OCI-LY1 (cell line): ENCODE results near the gene ADGRG4.

Experiments
- H2AFZ ChIP-seq: fragments of 200-600 bp; sonication (generic), shearing (Covaris generic); 2 replicates; pipeline ENCODE4 v1.6.0; 2014; ENCODE audit warnings: antibody characterized with exemption, mild to moderate bottlenecking, low read length
- H3F3A ChIP-seq: fragments of 200-600 bp; sonication (generic), shearing (Covaris generic); 2 replicates; pipeline ENCODE4 v1.6.0; 2014; ENCODE audit warnings: mild to moderate bottlenecking, antibody characterized with exemption, low read length, moderate library complexity; ENCODE audit not compliant: insufficient read depth
- H3K27ac ChIP-seq: fragments of 200-600 bp; sonication (generic); 2 replicates; pipeline ENCODE4 v1.5.1; 2014; ENCODE audit warnings: low read length, mixed run types, mild to moderate bottlenecking, low read depth; ENCODE audit not compliant: poor library complexity, severe bottlenecking
- H3K27me3 ChIP-seq: fragments of 200-600 bp; sonication (generic); 2 replicates; pipeline ENCODE4 v1.6.0; 2014; ENCODE audit warnings: antibody characterized with exemption, mild to moderate bottlenecking, low read length, moderate library complexity; ENCODE audit not compliant: insufficient read depth
- H3K36me3 ChIP-seq: fragments of 200-600 bp; sonication (generic); 2 replicates; pipeline ENCODE4 v1.6.1; 2014; ENCODE audit warnings: mild to moderate bottlenecking, antibody characterized with exemption, low read length, moderate library complexity, mixed read lengths; ENCODE audit not compliant: insufficient read depth
- H3K4me1 ChIP-seq: fragments of 200-600 bp; sonication (generic); 2 replicates; pipeline ENCODE4 v1.5.1; 2014; ENCODE audit warnings: mild to moderate bottlenecking, low read length, moderate library complexity; ENCODE audit not compliant: insufficient read depth, severe bottlenecking
- H3K4me2 ChIP-seq: fragments of 200-600 bp; sonication (generic), shearing (Covaris generic); 2 replicates; pipeline ENCODE4 v1.6.1; 2014; ENCODE audit warnings: low read length
- H3K4me3 ChIP-seq: fragments of 200-600 bp; sonication (generic); 2 replicates; pipeline ENCODE4 v1.5.1; 2014; ENCODE audit warnings: low read length, low read depth, mild to moderate bottlenecking, mixed read lengths; ENCODE audit not compliant: poor library complexity, severe bottlenecking
- H3K79me2 ChIP-seq: fragments of 200-600 bp; shearing (Covaris generic); 2 replicates; pipeline ENCODE4 v1.6.1; 2016; ENCODE audit warnings: mixed run types, low read length, mixed read lengths; ENCODE audit not compliant: insufficient read depth
- H3K9ac ChIP-seq: fragments of 200-600 bp; sonication (generic), shearing (Covaris generic); 2 replicates; pipeline ENCODE4 v1.6.1; 2014; ENCODE audit warnings: mild to moderate bottlenecking, low read length, mixed read lengths
- H3K9me2 ChIP-seq: fragments of 200-600 bp; sonication (generic), shearing (Covaris generic); 2 replicates; pipeline ENCODE4 v1.6.1; 2014; ENCODE audit warnings: low read depth, mild to moderate bottlenecking, low read length, mixed read lengths
- H3K9me3 ChIP-seq: fragments of 200-600 bp; shearing (Covaris generic); 2 replicates; pipeline ENCODE4 v1.6.1; 2014; ENCODE audit warnings: low read length, mixed read lengths
- H4K20me1 ChIP-seq: fragments of 200-600 bp; sonication (generic), shearing (Covaris generic); 2 replicates; pipeline ENCODE4 v1.6.0; 2016; ENCODE audit warnings: mild to moderate bottlenecking, low read length; ENCODE audit not compliant: insufficient read depth
- CTCF ChIP-seq: fragments of 200-600 bp; sonication (generic), shearing (Covaris generic); IDR thresholded peaks from 2 replicates; pipeline ENCODE4 v1.5.1; 2017; ENCODE audit warnings: mild to moderate bottlenecking, antibody characterized with exemption, low read length, moderate library complexity, mixed read lengths
- EZH2 ChIP-seq: fragments of 200-600 bp; sonication (generic), shearing (Covaris generic); IDR thresholded peaks from 2 replicates; pipeline ENCODE4 v1.8.0; 2017; ENCODE audit warnings: borderline replicate concordance, mixed run types, mild to moderate bottlenecking, antibody characterized with exemption, low read length, moderate library complexity, mixed read lengths

The ADGRG4 gene

GRCh38 chrX:136292656-136293055, 8.1 kb upstream of the ADGRG4 start:
- no peak overlapping the region for H3K4me2 ChIP-seq
- H3K36me3 ChIP-seq, result no peaks in the 10 kb centered on the region
- H3K9me2 ChIP-seq, result no peaks in the 10 kb centered on the region
- no peak overlapping the region for H3K4me3 ChIP-seq
- no peak overlapping the region for H2AFZ ChIP-seq
- H3K27me3 ChIP-seq, result no peaks in the 10 kb centered on the region
- TF ChIP-seq CTCF, result no peak
- no peak overlapping the region for H3K27ac ChIP-seq
- no peaks in the 10 kb centered on the region for H3K4me1 ChIP-seq
- H3F3A ChIP-seq, result no peaks in the 10 kb centered on the region
- no peak overlapping the region for H3K9ac ChIP-seq
- no peaks in the 10 kb centered on the region for H4K20me1 ChIP-seq
- H3K9me3 ChIP-seq, result no peaks in the 10 kb centered on the region
- no peaks in the 10 kb centered on the region for H3K79me2 ChIP-seq

GRCh38 chrX:136295380-136295779, 5.4 kb upstream of the ADGRG4 start:
- no peaks in the 10 kb centered on the region for H3F3A ChIP-seq
- H3K9me2 ChIP-seq, result no peaks in the 10 kb centered on the region
- H3K79me2 ChIP-seq, result no peaks in the 10 kb centered on the region
- no peaks in the 10 kb centered on the region for H3K4me1 ChIP-seq
- no peak overlapping the region for H3K4me3 ChIP-seq
- H3K27me3 ChIP-seq, result no peaks in the 10 kb centered on the region
- H2AFZ ChIP-seq, result no peak overlapping the region
- TF ChIP-seq EZH2 (no peak), CTCF (no peak)
- H3K4me2 ChIP-seq, result no peak overlapping the region
- no peaks in the 10 kb centered on the region for H3K36me3 ChIP-seq
- H3K9ac ChIP-seq, result no peak overlapping the region
- H3K27ac ChIP-seq, result no peak overlapping the region
- H4K20me1 ChIP-seq, result no peaks in the 10 kb centered on the region
- no peaks in the 10 kb centered on the region for H3K9me3 ChIP-seq

- Histone ChIP-seq H3K36me3 (no peaks in the 10 kb centered on the region), H3K9ac (no peak overlapping the region), H3K4me1 (no peaks in the 10 kb centered on the region), H4K20me1 (no peaks in the 10 kb centered on the region), H3K4me2 (no peak overlapping the region), H2AFZ (no peak overlapping the region), H3K27me3 (no peaks in the 10 kb centered on the region), H3K79me2 (no peaks in the 10 kb centered on the region), H3K27ac (no peak overlapping the region), H3K4me3 (no peak overlapping the region), H3K9me2 (no peaks in the 10 kb centered on the region), H3K9me3 (no peaks in the 10 kb centered on the region), H3F3A (no peaks in the 10 kb centered on the region)
- TF ChIP-seq EZH2 (no peak), CTCF (no peak)
Observed at GRCh38 chrX:136303041-136303440, 2.3 kb downstream of the ADGRG4 start.
